Hematopoietic multipotent progenitor cell treated with erythropoietin and hydrocortisone succinate and interleukin-3 and kit ligand, for 17 days (in vitro differentiated cells): ENCODE results near the gene RIC3.

ENCODE experiments used
- DNase-seq: peaks from one replicate; pipeline ENCODE4 v3.0.0-alpha.2; 2015; ENCODE audit warnings: low spot score

Gene RIC3

DNA sequence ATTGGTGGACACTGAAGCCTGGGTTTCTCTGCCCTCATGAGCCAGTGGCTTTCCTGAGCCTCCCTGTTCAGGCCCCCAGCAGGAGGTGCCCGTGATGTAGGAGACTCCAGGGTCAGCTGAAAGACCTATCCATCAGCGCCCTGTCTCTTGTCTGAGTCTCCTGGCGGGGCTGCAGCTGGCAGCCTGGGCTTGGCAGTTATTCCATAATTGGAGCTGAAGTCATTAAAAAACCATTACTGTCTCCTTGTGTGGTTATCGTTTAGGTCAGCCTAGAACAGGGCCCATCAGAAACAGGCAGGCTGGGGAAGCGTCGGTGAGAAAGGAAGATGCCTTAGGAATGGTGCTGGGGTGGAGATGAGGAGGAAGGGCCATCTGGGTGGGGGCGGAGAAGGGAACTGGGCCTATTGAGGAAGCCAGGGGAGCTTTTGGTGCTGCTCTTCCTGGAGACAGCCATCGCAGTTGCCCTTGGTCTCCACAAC is 82.8 kb downstream of the RIC3 start:
- no peak for DNase-seq

- no peak for DNase-seq
Measured at GRCh38 chr11:8085011-8085645, 83.7 kb downstream of the RIC3 start.

DNA sequence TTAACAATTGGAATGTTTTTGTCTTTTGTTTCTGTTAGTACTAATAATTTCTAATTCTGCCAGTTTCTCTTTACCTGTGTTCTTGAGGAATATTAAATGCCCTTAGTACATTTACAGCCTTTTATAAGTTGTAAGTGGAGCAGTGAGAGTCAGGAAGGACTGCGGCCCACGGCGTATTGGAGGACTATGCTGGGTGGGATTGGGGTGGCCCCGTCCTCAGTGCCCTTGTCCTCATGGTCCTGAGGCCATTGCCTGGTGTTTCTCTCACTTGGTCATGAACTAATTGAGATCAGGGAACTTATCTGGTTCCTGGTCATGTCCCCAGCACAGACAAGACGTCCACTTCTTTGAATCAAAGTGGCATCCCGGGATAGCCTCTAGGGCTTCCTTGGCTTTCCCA is 84.5 kb downstream of the RIC3 start:
- DNase-seq = no peak

DNA sequence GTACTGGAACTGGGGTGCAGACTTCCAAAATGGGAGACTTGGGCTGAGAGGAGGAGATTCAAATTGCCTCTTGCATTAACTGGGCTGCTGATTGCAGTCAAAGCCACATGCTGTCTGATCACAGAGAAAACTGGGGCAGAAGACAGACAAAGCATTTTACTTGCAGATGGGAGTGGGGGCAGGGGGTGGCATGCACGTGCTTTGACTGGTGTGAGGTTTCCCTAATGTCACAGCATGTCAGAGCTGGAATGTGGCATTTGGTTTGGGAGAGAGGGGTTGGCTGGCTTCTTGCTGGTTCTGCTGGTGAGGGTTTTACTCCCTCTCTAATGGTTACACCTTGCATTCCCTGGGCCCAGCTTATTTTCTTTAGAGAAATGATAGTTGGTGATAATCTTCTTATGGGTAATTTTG is 84.9 kb downstream of the RIC3 start:
- DNase-seq = no peak

GRCh38 chr11:8083088-8083395 is 85.8 kb downstream of the RIC3 start:
- no peak for DNase-seq

DNA sequence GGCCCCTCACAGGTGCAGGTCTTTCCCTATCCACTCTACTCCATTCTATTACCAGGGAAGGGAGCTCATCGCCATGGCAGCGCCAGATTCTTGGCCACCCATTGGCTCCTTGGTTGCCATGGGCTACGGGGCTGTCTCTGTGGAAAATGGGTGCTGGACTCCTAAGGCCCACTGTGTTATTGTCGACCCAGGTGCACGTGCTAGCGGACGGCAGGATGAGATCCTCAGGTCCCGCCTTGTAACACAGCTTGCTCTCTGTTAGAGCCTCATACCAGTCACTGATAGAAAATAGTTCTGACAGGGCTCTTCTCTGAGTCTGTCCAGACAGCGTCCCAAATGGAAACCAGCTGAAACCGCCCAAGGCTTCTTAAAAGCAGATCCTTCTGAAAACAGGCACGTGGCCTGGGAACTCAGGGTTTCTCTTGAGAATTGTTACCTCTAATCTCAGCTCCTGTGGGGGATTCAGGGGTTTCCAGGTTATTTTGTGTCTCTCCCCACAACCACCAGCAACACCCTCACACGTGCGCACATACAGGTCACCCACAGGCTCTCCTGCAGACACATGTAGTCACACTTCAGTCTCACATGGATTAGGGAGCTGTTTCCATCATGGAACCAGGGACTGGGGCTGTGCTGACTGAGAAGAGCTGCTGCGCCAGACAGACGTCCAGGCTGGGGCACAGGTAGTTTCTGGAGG is 86.3 kb downstream of the RIC3 start:
- DNase-seq = no peak

DNA sequence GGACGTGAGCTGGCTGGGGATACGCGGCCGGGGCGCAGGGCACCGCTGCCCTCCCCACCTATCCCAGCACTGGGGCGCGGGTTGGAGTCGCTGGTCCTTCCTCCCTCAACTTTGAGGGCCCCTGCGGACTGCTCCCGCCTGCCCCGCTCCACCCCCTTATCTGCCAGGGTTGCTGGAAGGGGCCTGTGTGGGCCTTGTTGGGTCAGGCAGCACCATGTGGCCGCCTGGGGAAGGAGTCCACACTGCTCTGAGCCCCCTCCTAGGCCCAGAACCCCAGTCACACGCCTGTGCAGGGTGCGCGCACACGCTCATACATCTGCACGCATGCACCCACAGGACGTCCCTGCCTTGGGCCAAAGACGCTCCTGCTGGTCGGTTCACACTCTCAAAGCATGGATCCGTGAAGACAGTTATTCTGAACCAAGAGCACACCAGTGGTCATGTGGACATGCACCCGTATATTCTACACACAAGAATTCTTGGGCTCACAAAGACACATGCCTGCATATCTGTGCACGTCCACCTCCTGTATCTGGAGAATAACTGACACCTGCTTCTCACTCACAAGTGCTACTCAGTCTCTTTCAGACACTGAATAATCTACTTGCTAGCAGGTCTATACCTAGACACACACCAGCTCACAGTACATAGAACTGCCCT is 87.1 kb downstream of the RIC3 start:
- DNase-seq = no peak

- no peak for DNase-seq
Measured at GRCh38 chr11:8080674-8081590, 87.9 kb downstream of the RIC3 start, which contains the start of gene TUB. Gene TUB (plus strand): TSS chr11:8081211. CDS start chr11:8081511, 300 bp downstream.

- DNase-seq = no peak
Measured at GRCh38 chr11:8080069-8080670, 88.7 kb downstream of the RIC3 start.

- DNase-seq = no peak
Measured at GRCh38 chr11:8079111-8079675, 89.6 kb downstream of the RIC3 start.

DNA sequence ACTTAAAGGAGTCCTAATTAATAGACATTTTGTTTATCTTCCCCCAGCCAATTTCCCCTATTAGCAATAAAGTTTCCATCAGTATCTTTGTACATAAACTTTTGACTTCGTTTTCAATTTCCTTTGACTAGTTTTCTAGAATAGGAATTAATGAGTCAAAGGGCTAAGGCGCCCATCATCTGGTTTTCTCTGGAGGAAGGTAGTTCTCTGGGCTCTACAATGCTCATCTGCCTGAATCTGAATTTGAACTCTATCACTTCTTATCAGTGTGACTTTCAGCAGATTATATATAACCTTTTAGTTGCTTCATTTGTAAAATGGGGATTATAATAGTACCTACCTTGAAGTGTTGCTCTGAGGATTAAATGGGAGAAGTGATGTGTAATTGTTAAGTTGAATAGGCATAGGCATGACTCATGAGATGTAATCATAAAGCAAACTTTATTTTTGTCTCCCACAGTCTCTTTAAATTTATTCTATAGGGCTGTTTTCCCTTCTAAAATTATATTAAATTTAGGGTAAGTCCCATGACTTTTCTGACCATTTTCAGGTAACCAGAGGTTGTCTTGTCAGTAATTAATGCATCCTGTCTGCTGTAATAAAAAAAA is 93.6 kb downstream of the RIC3 start:
- DNase-seq = no peak

DNA sequence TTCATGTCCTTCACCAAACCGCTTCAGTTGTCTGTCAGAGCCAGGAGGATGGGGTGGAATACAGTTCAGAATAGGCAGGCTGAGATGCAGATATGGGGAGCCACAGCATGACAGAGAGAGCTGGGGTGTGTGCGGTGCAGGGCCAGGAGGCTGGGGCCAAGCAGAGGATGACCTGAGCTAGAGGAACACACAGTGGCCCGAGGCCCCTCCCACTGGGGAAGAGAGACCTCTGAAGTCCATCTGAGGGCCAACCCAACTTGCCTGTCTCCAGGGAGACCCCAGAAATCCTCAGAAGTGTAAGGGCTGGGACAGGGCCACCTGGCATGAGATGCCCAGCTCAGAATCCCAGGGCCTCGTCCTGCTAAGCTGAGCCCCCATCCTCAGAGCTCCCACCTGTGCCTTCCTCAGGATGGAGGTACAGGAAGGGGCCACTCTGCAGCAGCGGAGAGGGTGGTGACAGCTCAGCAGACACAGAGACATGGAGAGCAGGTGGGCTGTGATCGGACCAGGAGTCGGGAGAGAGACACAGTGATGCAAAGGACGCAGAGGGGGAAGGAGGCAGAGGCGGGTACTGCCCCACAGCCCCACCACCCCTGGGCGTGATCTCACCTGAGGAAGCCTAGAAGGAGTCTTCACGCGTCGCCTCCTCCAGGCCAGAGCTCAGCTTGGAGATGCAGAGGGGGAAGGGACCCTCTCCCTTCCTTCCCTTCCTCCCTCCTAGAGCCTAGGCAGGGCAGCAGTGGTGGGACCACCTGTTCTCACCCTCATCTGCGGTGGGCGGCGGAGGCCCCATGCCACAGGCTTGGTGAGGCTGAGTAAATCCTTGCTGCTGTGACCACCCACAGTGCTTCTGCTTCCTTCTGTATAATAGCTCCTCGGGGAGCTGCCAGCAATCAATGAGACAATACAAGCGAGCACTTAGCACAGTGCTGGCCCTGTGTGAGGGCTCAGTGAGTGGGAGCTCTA is 96.9 kb downstream of the RIC3 start:
- no peak for DNase-seq

DNA sequence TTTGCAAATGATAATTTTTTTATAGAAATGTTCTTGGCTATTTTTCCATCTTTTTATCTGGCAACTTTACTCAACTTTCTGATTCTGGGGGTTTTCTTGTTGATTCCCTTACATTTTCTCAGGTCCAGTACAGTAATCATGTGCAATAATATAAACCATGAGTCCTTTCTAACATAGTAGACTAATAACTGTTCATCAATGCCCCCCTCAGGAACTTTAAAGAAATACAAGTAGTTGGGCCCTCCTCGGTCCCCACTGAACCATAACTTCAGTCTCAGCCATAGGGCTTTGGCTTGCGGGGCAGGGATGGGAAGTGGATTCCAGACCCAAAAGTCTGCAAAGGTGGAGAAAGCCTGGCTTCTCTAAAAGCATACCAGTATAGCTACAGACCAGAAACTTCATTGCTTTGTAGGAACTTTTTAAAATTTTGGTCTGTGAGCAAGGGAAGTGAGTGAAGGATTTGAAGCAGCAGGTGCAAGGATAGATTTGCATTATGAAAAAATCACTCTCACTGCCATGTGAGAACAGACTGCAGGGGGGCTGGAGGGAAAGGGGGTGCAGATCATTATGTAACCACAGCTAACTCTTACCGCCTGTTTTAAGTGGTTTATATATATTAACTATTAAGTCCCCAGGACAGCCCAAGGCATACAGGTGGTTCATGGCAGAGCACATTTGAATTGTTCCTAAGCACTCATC is 98.3 kb downstream of the RIC3 start:
- no peak for DNase-seq

DNA sequence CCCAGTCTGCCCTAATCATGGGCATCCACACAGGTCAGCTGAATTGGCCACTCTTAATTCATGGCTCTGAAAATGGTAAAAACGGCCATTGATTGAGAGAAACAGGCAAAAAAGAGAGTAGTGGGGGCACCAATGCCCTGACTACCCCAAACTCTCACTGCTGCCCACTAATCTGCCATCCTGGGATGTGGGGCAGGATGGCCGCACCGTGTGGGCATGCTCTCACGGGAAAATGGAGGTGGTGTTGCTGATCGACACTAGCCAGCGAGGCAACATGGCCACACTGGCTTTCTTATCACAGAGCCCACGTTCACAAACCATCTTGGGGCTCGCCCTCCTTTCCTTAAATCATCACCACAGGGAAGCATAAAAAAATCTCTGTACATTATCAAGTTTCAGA is 99.1 kb downstream of the RIC3 start:
- no peak for DNase-seq

DNA sequence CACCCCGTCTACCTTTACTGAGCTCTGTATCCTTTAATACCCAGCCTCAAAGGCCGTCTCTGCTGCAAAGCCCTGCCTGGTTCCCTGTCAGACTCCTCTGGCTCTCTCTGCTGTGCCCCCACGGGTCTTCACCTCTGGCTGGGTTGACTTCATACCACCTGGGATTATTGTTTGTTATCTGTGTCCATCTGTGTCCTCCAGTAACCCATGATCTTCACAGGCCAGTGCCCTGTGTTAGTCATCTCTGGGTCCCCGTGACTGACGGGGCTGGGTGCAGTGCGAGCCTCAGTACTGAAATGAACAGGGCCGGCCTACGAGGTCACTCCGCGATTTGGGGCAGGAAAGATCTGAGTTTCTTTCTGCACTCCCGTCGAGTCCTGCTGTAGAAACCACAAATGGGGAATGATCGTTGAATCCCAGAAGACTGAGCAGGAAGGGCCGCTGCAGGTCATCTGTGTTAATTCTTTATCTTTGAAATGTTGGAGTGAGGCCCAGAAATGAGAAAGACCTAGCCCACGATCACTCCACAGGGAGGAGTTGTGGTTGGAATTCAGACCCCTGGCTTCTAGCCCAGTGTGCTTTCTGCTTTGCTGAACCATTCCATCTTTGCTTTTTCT is 100.1 kb downstream of the RIC3 start:
- DNase-seq = no peak

GRCh38 chr11:8067929-8068575 is 100.8 kb downstream of the RIC3 start:
- no peak for DNase-seq

- no peak for DNase-seq
Measured at GRCh38 chr11:8067567-8067928, 101.3 kb downstream of the RIC3 start.

GRCh38 chr11:8066911-8067455 is 101.8 kb downstream of the RIC3 start:
- no peak for DNase-seq
